MCF 10A (cell line): Measurements from ENCODE around the gene CEMP1. TPM values are rescaled to one million over a fixed set of nuclear protein-coding genes. Genes with fewer than 3 reads are reported as not detected.

Source experiments
- BruUV-seq: library from RNA; stranded (reverse); fragments of 400-500 nt; replicated peaks from 2 replicates; lab custom pipeline; 2021; lab: Mats Ljungman, UMichigan
- CTCF ChIA-PET: fragments of 300-600 bp; sonication (Branson Sonifier 250); formaldehyde crosslinking; extraction: SDS; loops from one replicate; lab custom pipeline; 2021; ENCODE audit warnings: antibody characterized with exemption, inconsistent platforms; lab: Yijun Ruan, JAX
- POLR2A ChIA-PET: fragments of 300-600, 350-650 bp; sonication (Branson Sonifier 250); formaldehyde crosslinking; extraction: SDS; loops from one replicate; lab custom pipeline; 2020; ENCODE audit warnings: antibody characterized with exemption, inconsistent platforms; lab: Yijun Ruan, JAX
- DNase-seq: peaks from one replicate; pipeline ENCODE4 v3.0.0-alpha.2; 2018; ENCODE audit not compliant: unreplicated experiment
- H3K27ac Mint-ChIP-seq: one replicate; pipeline ENCODE4 v1.8.0; 2022; ENCODE audit warnings: mild to moderate bottlenecking, low read depth, mixed read lengths; ENCODE audit not compliant: unreplicated experiment
- H3K27me3 Mint-ChIP-seq: one replicate; pipeline ENCODE4 v1.8.0; 2022; ENCODE audit warnings: mixed read lengths; ENCODE audit not compliant: insufficient read depth, unreplicated experiment
- H3K36me3 Mint-ChIP-seq: one replicate; pipeline ENCODE4 v1.8.0; 2022; ENCODE audit warnings: mild to moderate bottlenecking, moderate library complexity, mixed read lengths; ENCODE audit not compliant: insufficient read depth, unreplicated experiment
- H3K4me1 Mint-ChIP-seq: one replicate; pipeline ENCODE4 v1.8.0; 2022; ENCODE audit warnings: mixed read lengths; ENCODE audit not compliant: insufficient read depth, unreplicated experiment
- H3K4me3 Mint-ChIP-seq: one replicate; pipeline ENCODE4 v1.8.0; 2022; ENCODE audit warnings: mild to moderate bottlenecking, moderate library complexity, mixed read lengths; ENCODE audit not compliant: unreplicated experiment
- H3K9me3 Mint-ChIP-seq: one replicate; pipeline ENCODE4 v1.8.0; 2022; ENCODE audit warnings: mixed read lengths; ENCODE audit not compliant: unreplicated experiment
- CTCF ChIP-seq: fragments of 200-600 bp; IDR thresholded peaks from one replicate; pipeline ENCODE4 v1.8.0; 2022; ENCODE audit warnings: antibody characterized with exemption, mild to moderate bottlenecking; ENCODE audit not compliant: unreplicated experiment
- intact Hi-C: fragments of 100-400 bp; cut with micrococcal nuclease; formaldehyde crosslinking; loops from 2 replicates; pipeline ENCODE4 v1.14.1; 2022
- total RNA-seq: library from RNA; stranded (reverse); gene quantifications from 2 replicates; pipeline ENCODE4 v1.2.3, GENCODE V29; 2022

Gene CEMP1
- total RNA-seq, 1 experiment from 2014 or later = not detected

GRCh38 chr16:2500430-2500917, 30.7 kb downstream of the CEMP1 start:
- no peak for DNase-seq
- no peaks in the 10 kb centered on the region for H3K27me3 Mint-ChIP-seq
- CTCF ChIA-PET = interaction anchor here (0.6 to 2.8 kb wide), 8 partner anchors 11 to 303 kb away, joined by 3 to 15 read pairs (median 4); partner anchors contain the start of gene CCNF
- intact Hi-C loops = loop anchor here (2.0 kb wide), 1 partner anchor 306 kb away; no protein-coding TSS in a partner anchor
- H3K9me3 Mint-ChIP-seq = no peaks in the 10 kb centered on the region
- no TSS peak for BruUV-seq
- POLR2A ChIA-PET = interaction anchor here (0.9 to 1.6 kb wide), 5 partner anchors 11 to 249 kb away, joined by 3 to 11 read pairs (median 4); partner anchors contain the start of genes CCNF and ECI1
- peaks cover 5% of the 10 kb centered on the region for H3K4me1 Mint-ChIP-seq
- H3K36me3 Mint-ChIP-seq = peaks cover 13% of the 10 kb centered on the region
- H3K4me3 Mint-ChIP-seq = no peak overlapping the region
- no peak overlapping the region for H3K27ac Mint-ChIP-seq
- TF ChIP-seq CTCF = no peak

DNA sequence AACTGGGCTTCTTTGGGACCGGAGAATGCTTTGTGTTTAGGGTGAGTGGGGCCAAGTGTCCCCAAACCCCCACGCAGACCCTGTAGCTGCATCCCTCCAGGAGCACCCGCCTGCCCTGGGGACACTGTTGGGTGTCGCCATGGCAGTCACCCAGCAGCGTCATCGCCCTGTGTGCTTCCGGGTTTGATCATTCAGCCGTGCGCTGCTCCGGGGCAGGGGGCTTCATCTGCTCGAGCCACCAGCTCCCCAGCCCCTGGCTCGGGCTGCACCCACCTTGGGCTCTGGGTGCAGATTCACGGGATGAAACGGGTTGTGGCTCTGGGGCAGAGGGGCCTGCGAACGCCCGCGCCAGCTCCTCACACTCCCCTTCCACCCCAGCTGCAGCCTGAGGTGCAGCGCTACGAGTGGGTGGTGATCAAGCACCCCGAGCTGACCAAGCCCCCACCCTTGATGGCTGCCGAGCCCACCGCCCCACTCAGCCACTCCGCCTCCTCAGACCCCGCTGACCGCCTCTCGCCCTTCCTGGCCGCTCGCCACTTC, 31.2 kb downstream of the CEMP1 start:
- Mint-ChIP-seq H3K9me3 (no peaks in the 10 kb centered on the region), H3K4me1 (peaks cover 5% of the 10 kb centered on the region), H3K27ac (no peak overlapping the region), H3K36me3 (peaks cover 13% of the 10 kb centered on the region), H3K4me3 (no peak overlapping the region), H3K27me3 (no peaks in the 10 kb centered on the region)
- BruUV-seq = no TSS peak
- no peak for TF ChIP-seq CTCF
- no peak for DNase-seq
- intact Hi-C loops = loop anchor here (2.0 kb wide), 1 partner anchor 305 kb away; no protein-coding TSS in a partner anchor
- POLR2A ChIA-PET = interaction anchor here (0.9 to 1.6 kb wide), 2 partner anchors 11 to 233 kb away, joined by 3 to 5 read pairs; no protein-coding TSS in a partner anchor
- CTCF ChIA-PET = interaction anchor here (0.6 to 2.5 kb wide), 6 partner anchors 10 to 231 kb away, joined by 3 to 11 read pairs (median 4); no protein-coding TSS in a partner anchor

DNA sequence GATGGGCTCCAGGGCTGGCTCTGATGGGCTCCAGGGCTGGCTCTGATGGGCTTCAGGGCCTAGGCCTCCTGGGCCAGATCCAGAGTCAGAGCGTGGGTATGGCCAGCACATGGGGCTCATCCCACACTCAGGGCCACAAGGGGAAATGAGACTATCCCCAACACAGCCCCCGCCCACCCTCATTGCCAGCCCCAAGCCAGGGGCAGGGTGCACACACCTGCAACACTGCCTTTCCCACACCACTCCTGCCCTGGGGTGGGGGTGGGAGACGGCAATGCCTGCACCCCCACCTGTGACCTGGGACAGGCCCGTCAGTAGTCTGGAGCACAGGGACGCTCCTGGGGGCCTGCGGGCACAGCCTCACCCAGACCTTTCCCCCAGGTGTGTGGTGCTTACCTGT, 31.8 kb downstream of the CEMP1 start:
- Mint-ChIP-seq H3K4me1 (peaks cover 5% of the 10 kb centered on the region), H3K9me3 (no peaks in the 10 kb centered on the region), H3K4me3 (no peak overlapping the region), H3K36me3 (peaks cover 13% of the 10 kb centered on the region), H3K27me3 (no peaks in the 10 kb centered on the region), H3K27ac (no peak overlapping the region)
- no peak for TF ChIP-seq CTCF
- ChIA-PET CTCF (interaction anchor here (0.7 to 2.5 kb wide), 3 partner anchors 18 to 230 kb away, joined by 3 to 11 read pairs (median 4); no protein-coding TSS in a partner anchor), POLR2A (interaction anchor here (0.9 kb wide), 1 partner anchor 10 kb away, joined by 3 read pairs; no protein-coding TSS in a partner anchor)
- intact Hi-C loops = no loop called here
- no TSS peak for BruUV-seq
- DNase-seq = no peak

GRCh38 chr16:2498531-2499253, 32.5 kb downstream of the CEMP1 start:
- no peak for DNase-seq
- Mint-ChIP-seq H3K9me3 (no peaks in the 10 kb centered on the region), H3K4me1 (peaks cover 5% of the 10 kb centered on the region), H3K4me3 (no peak overlapping the region), H3K36me3 (peaks cover 13% of the 10 kb centered on the region), H3K27me3 (no peaks in the 10 kb centered on the region), H3K27ac (no peak overlapping the region)
- intact Hi-C loops = no loop called here
- TF ChIP-seq CTCF = no peak
- ChIA-PET POLR2A (no interaction called here), CTCF (interaction anchor here (0.6 to 1.8 kb wide), 2 partner anchors 69 to 75 kb away, joined by 3 to 4 read pairs; no protein-coding TSS in a partner anchor)
- BruUV-seq = no TSS peak
